H1 (cell line): Measurements from ENCODE around the gene ZNF524. TPM values are rescaled to one million over a fixed set of nuclear protein-coding genes. Genes with fewer than 3 reads are reported as not detected.

Experiments
- BCL11A ChIP-seq, 2 experiments: IDR thresholded peaks; one replicate each; pipeline ENCODE4 v1.6.1; 2011; ENCODE audit warnings: low read depth in 2 of 2, low read length in 2 of 2, mild to moderate bottlenecking in 2 of 2
- BRCA1 ChIP-seq: IDR thresholded peaks from 2 replicates; pipeline ENCODE4 v1.6.1; 2012; ENCODE audit warnings: low read depth, low read length, improper control_type of control experiment
- CEBPB ChIP-seq: IDR thresholded peaks from 2 replicates; pipeline ENCODE4 v1.6.1; 2012; ENCODE audit warnings: low read depth, low read length
- CHD1 ChIP-seq: IDR thresholded peaks from 2 replicates; pipeline ENCODE4 v1.6.1; 2012; ENCODE audit warnings: low read depth, low read length, improper control_type of control experiment
- E2F6 ChIP-seq: IDR thresholded peaks from 2 replicates; pipeline ENCODE4 v1.6.1; 2012; ENCODE audit warnings: inconsistent platforms
- EZH2 ChIP-seq: fragments of 200-600 bp; sonication (generic); IDR thresholded peaks from 2 replicates; pipeline ENCODE4 v1.7.1; 2012; ENCODE audit warnings: low read depth, mild to moderate bottlenecking, moderate library complexity, low read length, inconsistent platforms; ENCODE audit not compliant: severe bottlenecking
- GABPA ChIP-seq: IDR thresholded peaks from 2 replicates; pipeline ENCODE4 v1.6.1; 2011; ENCODE audit warnings: mild to moderate bottlenecking, low read length, moderate library complexity, borderline replicate concordance; ENCODE audit not compliant: insufficient read depth
- HDAC6 ChIP-seq: IDR thresholded peaks from one replicate; pipeline ENCODE4 v1.7.1; 2012; ENCODE audit warnings: low read depth, mild to moderate bottlenecking, inconsistent platforms, low read length, moderate library complexity
- JUN ChIP-seq: IDR thresholded peaks from 2 replicates; pipeline ENCODE4 v1.6.1; 2011; ENCODE audit warnings: low read depth, mild to moderate bottlenecking, improper control_type of control experiment, low read length
- JUND ChIP-seq: IDR thresholded peaks from 2 replicates; pipeline ENCODE4 v1.6.1; 2011; ENCODE audit warnings: mild to moderate bottlenecking, improper control_type of control experiment, low read length
- KDM1A ChIP-seq: fragments of 200-600, 300-600 bp; sonication (generic); IDR thresholded peaks from 2 replicates; pipeline ENCODE4 v1.7.1; 2016; ENCODE audit warnings: mild to moderate bottlenecking, low read length, borderline replicate concordance
- KDM5A ChIP-seq: fragments of 200-600 bp; IDR thresholded peaks from 2 replicates; pipeline ENCODE4 v1.7.1; 2012; ENCODE audit warnings: mild to moderate bottlenecking, low read length, inconsistent platforms, mixed read lengths
- MAFK ChIP-seq: IDR thresholded peaks from 2 replicates; pipeline ENCODE4 v1.6.1; 2012; ENCODE audit warnings: low read depth, mild to moderate bottlenecking, improper control_type of control experiment, low read length
- NANOG ChIP-seq: IDR thresholded peaks from 2 replicates; pipeline ENCODE4 v1.6.1; 2011; ENCODE audit warnings: low read length, low read depth, mild to moderate bottlenecking, inconsistent platforms; ENCODE audit not compliant: insufficient read depth, poor library complexity, severe bottlenecking
- NRF1 ChIP-seq: IDR thresholded peaks from 2 replicates; pipeline ENCODE4 v1.6.1; 2011; ENCODE audit warnings: mild to moderate bottlenecking, low read depth, low read length, improper control_type of control experiment
- POU5F1 ChIP-seq: IDR thresholded peaks from 2 replicates; pipeline ENCODE4 v1.6.1; 2011; ENCODE audit warnings: low read depth, mild to moderate bottlenecking, low read length, moderate library complexity
- RNF2 ChIP-seq: fragments of 200-900, 300-1000 bp; sonication (generic); IDR thresholded peaks from 2 replicates; pipeline ENCODE4 v1.7.1; 2016; ENCODE audit warnings: borderline replicate concordance, low read depth, mild to moderate bottlenecking, antibody characterized with exemption, low read length; ENCODE audit not compliant: poor library complexity, severe bottlenecking; ENCODE audit errors: missing control alignments
- RXRA ChIP-seq: IDR thresholded peaks from 2 replicates; pipeline ENCODE4 v1.6.1; 2011; ENCODE audit warnings: low read depth, mild to moderate bottlenecking, low read length, moderate library complexity; ENCODE audit not compliant: insufficient read depth
- SP1 ChIP-seq: IDR thresholded peaks from 2 replicates; pipeline ENCODE4 v1.6.1; 2011; ENCODE audit warnings: low read depth, low read length
- SP4 ChIP-seq: IDR thresholded peaks from 2 replicates; pipeline ENCODE4 v1.6.1; 2012; ENCODE audit warnings: low read length, inconsistent platforms
- SUZ12 ChIP-seq: fragments of 200-600 bp; sonication (generic); IDR thresholded peaks from 2 replicates; pipeline ENCODE4 v1.6.1; 2012; ENCODE audit warnings: mild to moderate bottlenecking, inconsistent platforms, low read length, moderate library complexity, mixed read lengths
- TAF7 ChIP-seq: optimal IDR thresholded peaks from 2 replicates; pipeline ENCODE3; 2011; ENCODE audit warnings: low read depth, mild to moderate bottlenecking, inconsistent platforms, low read length, moderate library complexity, borderline replicate concordance
- TBP ChIP-seq: IDR thresholded peaks from 2 replicates; pipeline ENCODE4 v1.6.1; 2011; ENCODE audit warnings: low read depth, low read length, improper control_type of control experiment
- TEAD4 ChIP-seq: IDR thresholded peaks from 2 replicates; pipeline ENCODE4 v1.6.1; 2012; ENCODE audit warnings: low read depth, low read length, inconsistent platforms, mixed read lengths
- polyA plus RNA-seq, 7 experiments: library from polyadenylated mRNA; depleted of rRNA in 3 of 7; stranded (reverse) in 5 of 7; unstranded in 2 of 7; fragments of >200 nt in 5 of 7; fragments of 200-250 nt in 2 of 7; gene quantifications; 1 replicate in 5 of 7; 2 replicates in 1 of 7; 4 replicates in 1 of 7; pipeline versions ENCODE4 v1.2.1 to v1.2.3, GENCODE V29; 2011 to 2013; ENCODE audit warnings: missing spikeins in 2 of 7, mixed read lengths in 2 of 7
- total RNA-seq: library from RNA; stranded (reverse); fragmentation: NEBNext Ultra II Directional; extraction: Animal tissue kit (Norgen Biotek cat#: 25700); gene quantifications from 2 replicates; pipeline ENCODE4 v1.2.1, GENCODE V29; 2021

ZNF524 gene
- total and polyA plus RNA-seq, 2 of the 8 experiments (the other 6 are each of a cell fraction or from before 2014, with no cell fraction given) = 4.4 to 4.7 TPM

GRCh38 chr19:55599842-55600661, at the start of gene ZNF524 (continued):
- TF ChIP-seq JUN (0 out of 2 replicates have a peak, but pooled peaks have one; percentile 14), SUZ12 (no peak), KDM5A (peak; percentile 51), RNF2 (no peak), BCL11A (IDR thresholded peaks at IDR 0.05; ENCODE audit: low read depth in 2 of 2, low read length in 2 of 2) (no peak), BRCA1 (no peak), POU5F1 (no peak), TAF7 (peak; percentile 58), RXRA (no peak), TBP (peak; percentile 50), SP4 (0 out of 2 replicates have a peak, but pooled peaks have one; percentile 8), MAFK (no peak), EZH2 (no peak), TEAD4 (no peak), CEBPB (no peak), CHD1 (no peak), JUND (no peak), E2F6 (peak; percentile 56; the same call in 1 of the 2 replicates), GABPA (no peak), HDAC6 (no peak), NRF1 (peak; percentile 36; the same call in 1 of the 2 replicates), KDM1A (no peak), SP1 (peak; percentile 56; the same call in 1 of the 2 replicates), NANOG (no peak)
